HCT116 (cell line): ENCODE data around the gene DRGX.

ENCODE experiments used
- CBX3 ChIP-seq: IDR thresholded peaks from 2 replicates; pipeline ENCODE4 v1.6.1; 2012; ENCODE audit warnings: low read depth
- EGR1 ChIP-seq: IDR thresholded peaks from 2 replicates; pipeline ENCODE4 v1.6.1; 2012; ENCODE audit warnings: low read depth
- EZH2 ChIP-seq: fragments of 200-600 bp; sonication (generic); IDR thresholded peaks from 2 replicates; pipeline ENCODE4 v1.6.1; 2017; ENCODE audit warnings: antibody characterized with exemption, mixed run types
- EZH2phosphoT487 ChIP-seq: fragments of 200-600 bp; IDR thresholded peaks from 2 replicates; pipeline ENCODE4 v1.6.1; 2018; ENCODE audit warnings: antibody characterized with exemption, borderline replicate concordance
- POLR2A ChIP-seq: IDR thresholded peaks from 2 replicates; pipeline ENCODE4 v1.7.0; 2011; ENCODE audit warnings: borderline replicate concordance; ENCODE audit not compliant: insufficient read depth, insufficient read length; ENCODE audit errors: extremely low read depth
- POLR2AphosphoS5 ChIP-seq: IDR thresholded peaks from 2 replicates; pipeline ENCODE4 v1.6.1; 2011; ENCODE audit warnings: mild to moderate bottlenecking, low read depth, low read length, moderate library complexity
- SP1 ChIP-seq: IDR thresholded peaks from 2 replicates; pipeline ENCODE4 v1.6.1; 2012; ENCODE audit warnings: low read depth
- YY1 ChIP-seq: IDR thresholded peaks from 2 replicates; pipeline ENCODE4 v1.6.1; 2011; ENCODE audit warnings: low read length, low read depth, moderate library complexity, mild to moderate bottlenecking; ENCODE audit not compliant: insufficient replicate concordance; ENCODE audit errors: extremely low read depth
- ZNF274 ChIP-seq: fragments of 200-500 bp; sonication (Bioruptor generic); IDR thresholded peaks from 2 replicates; pipeline ENCODE4 v1.6.1; 2014; ENCODE audit warnings: mild to moderate bottlenecking, low read depth, low read length, inconsistent platforms
- TF ChIP-seq, protein P1 (sequence below), 3 experiments: fragments of 200-600 bp in 1 of 3; sonication (generic) in 1 of 3; IDR thresholded peaks in 2 of 3; conservative IDR thresholded peaks in 1 of 3; 2 replicates each; pipeline ENCODE4 v1.5.1; 2012 to 2017; ENCODE audit warnings: low read depth in 2 of 3, low read length in 2 of 3, antibody characterized with exemption in 1 of 3, borderline replicate concordance in 1 of 3, control low read depth in 1 of 3, mild to moderate bottlenecking in 1 of 3, mixed read lengths in 1 of 3, mixed run types in 1 of 3, moderate library complexity in 1 of 3; ENCODE audit not compliant: insufficient read depth in 1 of 3
- TF ChIP-seq, protein P2 (sequence below): IDR thresholded peaks from 2 replicates; pipeline ENCODE4 v1.6.1; 2012

DNA sequence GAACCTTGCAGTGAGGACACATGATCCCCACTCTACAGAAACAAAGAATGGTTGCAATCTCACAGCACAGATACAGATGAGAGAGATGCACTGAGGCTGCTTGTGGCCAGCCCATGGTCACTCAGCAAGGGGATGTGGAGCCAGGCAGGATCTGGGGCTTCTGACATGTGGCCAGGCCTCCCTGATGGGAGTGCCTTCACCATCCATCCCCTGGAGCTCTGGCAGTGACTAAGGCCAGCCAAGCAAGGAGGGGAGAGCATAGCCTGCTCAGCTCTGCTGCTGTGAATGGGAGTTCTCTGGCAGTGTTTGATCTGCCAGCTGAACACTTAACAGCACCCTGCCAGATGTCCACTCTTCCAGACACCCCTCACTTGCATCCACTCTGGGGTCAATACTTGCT lies 77.1 kb downstream of the DRGX start:
- TF ChIP-seq, protein P1, sequence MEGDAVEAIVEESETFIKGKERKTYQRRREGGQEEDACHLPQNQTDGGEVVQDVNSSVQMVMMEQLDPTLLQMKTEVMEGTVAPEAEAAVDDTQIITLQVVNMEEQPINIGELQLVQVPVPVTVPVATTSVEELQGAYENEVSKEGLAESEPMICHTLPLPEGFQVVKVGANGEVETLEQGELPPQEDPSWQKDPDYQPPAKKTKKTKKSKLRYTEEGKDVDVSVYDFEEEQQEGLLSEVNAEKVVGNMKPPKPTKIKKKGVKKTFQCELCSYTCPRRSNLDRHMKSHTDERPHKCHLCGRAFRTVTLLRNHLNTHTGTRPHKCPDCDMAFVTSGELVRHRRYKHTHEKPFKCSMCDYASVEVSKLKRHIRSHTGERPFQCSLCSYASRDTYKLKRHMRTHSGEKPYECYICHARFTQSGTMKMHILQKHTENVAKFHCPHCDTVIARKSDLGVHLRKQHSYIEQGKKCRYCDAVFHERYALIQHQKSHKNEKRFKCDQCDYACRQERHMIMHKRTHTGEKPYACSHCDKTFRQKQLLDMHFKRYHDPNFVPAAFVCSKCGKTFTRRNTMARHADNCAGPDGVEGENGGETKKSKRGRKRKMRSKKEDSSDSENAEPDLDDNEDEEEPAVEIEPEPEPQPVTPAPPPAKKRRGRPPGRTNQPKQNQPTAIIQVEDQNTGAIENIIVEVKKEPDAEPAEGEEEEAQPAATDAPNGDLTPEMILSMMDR (IDR thresholded peaks at IDR 0.05 in 2 of 3, conservative IDR thresholded peaks at IDR 0.05 in 1 of 3; ENCODE audit: borderline replicate concordance in 1 of 3, insufficient read depth in 1 of 3, low read depth in 2 of 3, low read length in 2 of 3) = no peak
- TF ChIP-seq EGR1 = no peak
- TF ChIP-seq ZNF274 = no peak
- TF ChIP-seq YY1 = no peak
- no peak for TF ChIP-seq EZH2
- no peak for TF ChIP-seq POLR2A
- TF ChIP-seq, protein P2, sequence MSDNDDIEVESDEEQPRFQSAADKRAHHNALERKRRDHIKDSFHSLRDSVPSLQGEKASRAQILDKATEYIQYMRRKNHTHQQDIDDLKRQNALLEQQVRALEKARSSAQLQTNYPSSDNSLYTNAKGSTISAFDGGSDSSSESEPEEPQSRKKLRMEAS = no peak
- no peak for TF ChIP-seq SP1
- TF ChIP-seq EZH2phosphoT487 = no peak
- TF ChIP-seq POLR2AphosphoS5 = no peak
- TF ChIP-seq CBX3 = no peak
